Stimulated activated memory B cell treated with anti-CD40 and anti-IgM and Interleukin-4, amounts not matched to agents 10 μg/mL and 1 μg/mL and 100 μg/mL, for 72 hours (primary cell): ENCODE data around the gene DVL1.
A peak's percentile ranks its signal among the peaks of the same experiment; 100 is the strongest.

ENCODE experiments used
- ATAC-seq: fragments of 150-1000 bp; cut with Tn5 transposase; 2 replicates; pipeline ENCODE4 v1.10.0; 2021
- H3K27ac Mint-ChIP-seq: one replicate; pipeline ENCODE4 v1.8.0; 2022; ENCODE audit warnings: mild to moderate bottlenecking, mixed read lengths
- H3K27me3 Mint-ChIP-seq: one replicate; pipeline ENCODE4 v1.8.0; 2022; ENCODE audit warnings: mixed read lengths
- H3K36me3 Mint-ChIP-seq: one replicate; pipeline ENCODE4 v1.8.0; 2022; ENCODE audit warnings: mixed read lengths
- H3K4me1 Mint-ChIP-seq: one replicate; pipeline ENCODE4 v1.8.0; 2022; ENCODE audit warnings: mixed read lengths
- H3K4me3 Mint-ChIP-seq: one replicate; pipeline ENCODE4 v1.8.0; 2022; ENCODE audit warnings: mild to moderate bottlenecking, moderate library complexity, mixed read lengths
- H3K9me3 Mint-ChIP-seq: one replicate; pipeline ENCODE4 v1.8.0; 2022; ENCODE audit warnings: mixed read lengths

The DVL1 gene

GRCh38 chr1:1287288-1288110, 61.7 kb downstream of the DVL1 start:
- H3K36me3 Mint-ChIP-seq: no peaks in the 10 kb centered on the region
- H3K4me3 Mint-ChIP-seq: no peak overlapping the region
- peaks cover 27% of the 10 kb centered on the region for H3K4me1 Mint-ChIP-seq
- no peak for ATAC-seq
- peaks cover 11% of the 10 kb centered on the region for H3K27me3 Mint-ChIP-seq
- H3K9me3 Mint-ChIP-seq: no peaks in the 10 kb centered on the region
- H3K27ac Mint-ChIP-seq: no peak overlapping the region

DNA sequence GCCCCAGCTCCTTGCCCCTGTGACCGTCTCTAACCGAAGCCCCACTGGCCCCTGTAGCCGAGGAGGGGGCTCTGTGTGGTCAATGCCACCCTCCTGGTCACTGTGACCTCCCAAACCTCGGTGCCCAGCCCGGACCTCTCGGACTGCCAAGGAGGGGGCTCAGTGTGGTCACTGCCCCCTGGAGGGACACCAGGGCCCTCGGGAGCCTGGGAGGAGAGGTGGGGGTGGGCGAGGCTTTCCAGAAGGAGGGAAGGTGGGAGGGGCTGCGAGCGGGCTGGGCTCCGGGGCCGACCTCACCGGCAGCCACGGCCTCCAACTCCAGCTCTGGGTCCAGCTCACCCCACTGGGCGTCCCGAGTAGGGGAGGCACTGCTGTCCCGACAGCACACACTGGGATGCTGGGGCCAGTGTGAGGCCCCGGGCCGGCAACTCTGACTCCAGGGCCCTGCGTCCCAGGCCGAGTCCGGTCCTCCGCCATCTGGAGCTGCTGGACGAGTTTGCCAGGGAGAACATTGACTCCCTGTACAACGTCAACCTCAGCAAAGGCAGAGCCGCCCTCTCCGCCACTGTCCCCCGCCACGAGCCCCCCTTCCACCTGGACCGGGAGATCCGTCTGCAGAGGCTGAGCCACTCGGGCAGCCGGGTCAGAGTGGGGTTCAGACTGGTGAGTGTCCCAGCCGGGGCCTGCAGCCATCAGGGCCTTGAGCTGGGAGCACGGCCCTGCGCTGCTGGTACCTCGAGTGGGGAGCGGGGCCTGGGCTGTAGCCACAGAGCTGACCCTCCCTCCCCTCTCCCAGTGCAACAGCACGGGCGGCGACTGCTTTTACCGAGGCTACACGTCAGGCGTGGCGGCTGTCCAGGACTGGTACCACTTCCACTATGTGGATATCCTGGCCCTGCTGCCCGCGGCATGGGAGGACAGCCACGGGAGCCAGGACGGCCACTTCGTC, 62.6 kb downstream of the DVL1 start:
- no peaks in the 10 kb centered on the region for H3K36me3 Mint-ChIP-seq
- H3K9me3 Mint-ChIP-seq: no peaks in the 10 kb centered on the region
- H3K27me3 Mint-ChIP-seq: peaks cover 11% of the 10 kb centered on the region

GRCh38 chr1:1285611-1286311, 63.5 kb downstream of the DVL1 start:
- peaks cover 17% of the 10 kb centered on the region for H3K4me1 Mint-ChIP-seq
- H3K9me3 Mint-ChIP-seq: no peaks in the 10 kb centered on the region
- H3K27me3 Mint-ChIP-seq: peaks cover 11% of the 10 kb centered on the region
- no peak for ATAC-seq
- H3K4me3 Mint-ChIP-seq: no peak overlapping the region
- H3K27ac Mint-ChIP-seq: no peak overlapping the region
- H3K36me3 Mint-ChIP-seq: no peaks in the 10 kb centered on the region

More for the DNA sequence above, 62.6 kb downstream of the DVL1 start:
- ATAC-seq: peak; percentile 4
- no peak overlapping the region for H3K27ac Mint-ChIP-seq
- no peak overlapping the region for H3K4me3 Mint-ChIP-seq
- H3K4me1 Mint-ChIP-seq: peaks cover 19% of the 10 kb centered on the region
